HCT116 (cell line): ENCODE results near the gene CLIP4. TPM values are rescaled to one million over a fixed set of nuclear protein-coding genes. Genes with fewer than 3 reads are reported as not detected.

ENCODE experiments used
- ATAC-seq: fragments of 200-7000 bp; cut with Tn5 transposase; 2 replicates; pipeline ENCODE4 v1.9.1; 2020; ENCODE audit warnings: mild to moderate bottlenecking, moderate library complexity
- BruUV-seq: library from RNA; stranded (reverse); fragments of 400-500 nt; replicated peaks from 2 replicates; lab custom pipeline; 2021; lab: Mats Ljungman, UMichigan
- CTCF ChIA-PET: fragments of 300-600 bp; sonication (Branson Sonifier 250); formaldehyde crosslinking; loops from one replicate; lab custom pipeline; 2021; ENCODE audit warnings: antibody characterized with exemption; lab: Charles Lee
- POLR2A ChIA-PET: fragments of 300-600, 350-600 bp; sonication (Branson Sonifier 250); formaldehyde crosslinking; loops from one replicate; lab custom pipeline; 2021; ENCODE audit warnings: antibody characterized with exemption; lab: Charles Lee
- RAD21 ChIA-PET, 2 experiments: fragments of 300-600 bp; sonication (Branson Sonifier 250); formaldehyde crosslinking; loops; one replicate each; lab custom pipeline; 2023; ENCODE audit warnings: low total read pairs in 2 of 2; ENCODE audit not compliant: uncharacterized antibody in 2 of 2, unreplicated experiment in 2 of 2, low non-redundant PET in 1 of 2; lab: Charles Lee
- DNase-seq: peaks from one replicate; pipeline ENCODE4 v3.0.0-alpha.2; 2010; ENCODE audit warnings: low read depth, low spot score
- H2AFZ ChIP-seq: fragments of 200-600 bp; shearing (Covaris generic), sonication (generic); 2 replicates; pipeline ENCODE4 v1.6.1; 2017; ENCODE audit warnings: low read depth, mixed run types, mixed read lengths, antibody characterized with exemption, low read length; ENCODE audit not compliant: poor library complexity, severe bottlenecking
- H3K27ac ChIP-seq: 2 replicates; pipeline ENCODE4 v1.5.1; 2012; ENCODE audit warnings: low read depth, low read length
- H3K27me3 ChIP-seq: fragments of 200-600 bp; sonication (generic); 2 replicates; pipeline ENCODE4 v1.6.1; 2016; ENCODE audit warnings: mixed run types, low read length, mixed read lengths; ENCODE audit not compliant: insufficient read depth
- H3K36me3 ChIP-seq, 2 experiments: fragments of 200-500 bp in 1 of 2; fragments of 200-600 bp in 1 of 2; sonication (Bioruptor generic) in 1 of 2; sonication (generic) in 1 of 2; 2 replicates each; pipeline versions ENCODE4 v1.5.1 to v1.6.1; 2014 to 2016; ENCODE audit warnings: low read length in 2 of 2, inconsistent platforms in 1 of 2, mixed read lengths in 1 of 2, mixed run types in 1 of 2; ENCODE audit not compliant: insufficient read depth in 2 of 2, control insufficient read depth in 1 of 2
- H3K4me1 ChIP-seq, 2 experiments: fragments of 200-600 bp in 1 of 2; sonication (generic) in 1 of 2; 2 replicates each; pipeline versions ENCODE4 v1.5.1 to v1.6.1; 2012 to 2017; ENCODE audit warnings: low read length in 2 of 2, inconsistent platforms in 1 of 2, mild to moderate bottlenecking in 1 of 2, mixed read lengths in 1 of 2, mixed run types in 1 of 2, moderate library complexity in 1 of 2; ENCODE audit not compliant: insufficient read depth in 2 of 2, control insufficient read depth in 1 of 2
- H3K4me2 ChIP-seq: fragments of 200-600 bp; sonication (generic); 2 replicates; pipeline ENCODE4 v1.6.1; 2017; ENCODE audit warnings: mixed run types, low read length, mixed read lengths
- H3K4me3 ChIP-seq, 2 experiments: fragments of 200-600 bp in 1 of 2; sonication (generic) in 1 of 2; replicated peaks in 1 of 2; 2 replicates each; pipeline ENCODE4 v1.5.1; 2011 to 2016; ENCODE audit warnings: low read length in 2 of 2, control low read depth in 1 of 2, low read depth in 1 of 2, mild to moderate bottlenecking in 1 of 2, mixed read lengths in 1 of 2, mixed run types in 1 of 2
- H3K79me2 ChIP-seq: fragments of 200-600 bp; sonication (generic); 2 replicates; pipeline ENCODE4 v1.6.1; 2017; ENCODE audit warnings: mild to moderate bottlenecking, mixed run types, low read length, moderate library complexity, mixed read lengths; ENCODE audit not compliant: insufficient read depth
- H3K9ac ChIP-seq: fragments of 200-600 bp; sonication (generic); 2 replicates; pipeline ENCODE4 v1.6.1; 2016; ENCODE audit warnings: low read length, mixed read lengths
- H3K9me2 ChIP-seq: fragments of 200-600 bp; sonication (generic), shearing (Covaris generic); 2 replicates; pipeline ENCODE4 v1.6.1; 2017; ENCODE audit warnings: mixed run types, mild to moderate bottlenecking, moderate library complexity; ENCODE audit not compliant: insufficient read depth
- H3K9me3 ChIP-seq, 2 experiments: fragments of 200-500 bp in 1 of 2; fragments of 200-600 bp in 1 of 2; sonication (Bioruptor generic) in 1 of 2; sonication (generic) in 1 of 2; 2 replicates each; pipeline ENCODE4 v1.6.1; 2014 to 2017; ENCODE audit warnings: low read length in 2 of 2, mixed read lengths in 2 of 2, inconsistent platforms in 1 of 2, low read depth in 1 of 2, mild to moderate bottlenecking in 1 of 2, mixed run types in 1 of 2, moderate library complexity in 1 of 2; ENCODE audit not compliant: control insufficient read depth in 1 of 2, insufficient read depth in 1 of 2
- H4K20me1 ChIP-seq: fragments of 200-600 bp; sonication (generic), shearing (Covaris generic); 2 replicates; pipeline ENCODE4 v1.6.1; 2017; ENCODE audit warnings: mixed run types, mild to moderate bottlenecking, moderate library complexity; ENCODE audit not compliant: insufficient read depth
- ATF3 ChIP-seq: IDR thresholded peaks from 2 replicates; pipeline ENCODE4 v1.6.1; 2012
- CBX3 ChIP-seq: IDR thresholded peaks from 2 replicates; pipeline ENCODE4 v1.6.1; 2012; ENCODE audit warnings: low read depth
- CTCF ChIP-seq, 3 experiments: fragments of 200-600 bp in 1 of 3; sonication (generic) in 1 of 3; IDR thresholded peaks in 2 of 3; conservative IDR thresholded peaks in 1 of 3; 2 replicates each; pipeline ENCODE4 v1.5.1; 2012 to 2017; ENCODE audit warnings: low read depth in 2 of 3, low read length in 2 of 3, antibody characterized with exemption in 1 of 3, borderline replicate concordance in 1 of 3, control low read depth in 1 of 3, mild to moderate bottlenecking in 1 of 3, mixed read lengths in 1 of 3, mixed run types in 1 of 3, moderate library complexity in 1 of 3; ENCODE audit not compliant: insufficient read depth in 1 of 3
- ELF1 ChIP-seq: IDR thresholded peaks from 2 replicates; pipeline ENCODE4 v1.6.1; 2012; ENCODE audit warnings: low read depth, borderline replicate concordance
- EZH2 ChIP-seq: fragments of 200-600 bp; sonication (generic); IDR thresholded peaks from 2 replicates; pipeline ENCODE4 v1.6.1; 2017; ENCODE audit warnings: antibody characterized with exemption, mixed run types
- EZH2phosphoT487 ChIP-seq: fragments of 200-600 bp; IDR thresholded peaks from 2 replicates; pipeline ENCODE4 v1.6.1; 2018; ENCODE audit warnings: antibody characterized with exemption, borderline replicate concordance
- FOSL1 ChIP-seq: IDR thresholded peaks from 2 replicates; pipeline ENCODE4 v1.6.1; 2012; ENCODE audit warnings: low read depth
- JUND ChIP-seq: IDR thresholded peaks from 2 replicates; pipeline ENCODE4 v1.6.1; 2012
- MAX ChIP-seq: IDR thresholded peaks from 2 replicates; pipeline ENCODE4 v1.6.1; 2012
- RAD21 ChIP-seq: IDR thresholded peaks from 2 replicates; pipeline ENCODE4 v1.6.1; 2012; ENCODE audit warnings: low read depth, mild to moderate bottlenecking
- REST ChIP-seq: IDR thresholded peaks from 2 replicates; pipeline ENCODE4 v1.6.1; 2012; ENCODE audit warnings: low read depth
- SIN3A ChIP-seq: IDR thresholded peaks from 2 replicates; pipeline ENCODE4 v1.6.1; 2012; ENCODE audit warnings: low read depth
- SP1 ChIP-seq: IDR thresholded peaks from 2 replicates; pipeline ENCODE4 v1.6.1; 2012; ENCODE audit warnings: low read depth
- YY1 ChIP-seq: IDR thresholded peaks from 2 replicates; pipeline ENCODE4 v1.6.1; 2011; ENCODE audit warnings: low read length, low read depth, moderate library complexity, mild to moderate bottlenecking; ENCODE audit not compliant: insufficient replicate concordance; ENCODE audit errors: extremely low read depth
- ZFX ChIP-seq: fragments of 450-650 bp; IDR thresholded peaks from 2 replicates; pipeline ENCODE4 v1.6.1; 2017
- ZNF274 ChIP-seq: fragments of 200-500 bp; sonication (Bioruptor generic); IDR thresholded peaks from 2 replicates; pipeline ENCODE4 v1.6.1; 2014; ENCODE audit warnings: mild to moderate bottlenecking, low read depth, low read length, inconsistent platforms
- intact Hi-C: fragments of 100-400 bp; cut with micrococcal nuclease; formaldehyde crosslinking; loops from 2 replicates; pipeline ENCODE4 v1.10.0; 2022
- total RNA-seq: library from RNA; stranded (reverse); gene quantifications from one replicate; pipeline ENCODE4 v1.2.1, GENCODE V29; 2021; ENCODE audit not compliant: unreplicated experiment

The CLIP4 gene
- total RNA-seq, 1 experiment from 2014 or later: 27.8 TPM

GRCh38 chr2:29202819-29203495, 87.7 kb downstream of the CLIP4 start:
- intact Hi-C loops: no loop called here
- TF ChIP-seq JUND: no peak
- no peak for TF ChIP-seq REST
- TF ChIP-seq SIN3A: no peak
- TF ChIP-seq ELF1: no peak
- TF ChIP-seq CTCF (IDR thresholded peaks at IDR 0.05 in 2 of 3, conservative IDR thresholded peaks at IDR 0.05 in 1 of 3; ENCODE audit: borderline replicate concordance in 1 of 3, insufficient read depth in 1 of 3, low read depth in 2 of 3, low read length in 2 of 3): no peak
- no peak for TF ChIP-seq FOSL1
- no peak for TF ChIP-seq ZNF274
- no peak for TF ChIP-seq ATF3
- no peak for TF ChIP-seq ZFX
- no peak for TF ChIP-seq MAX
- no peak for TF ChIP-seq EZH2
- no peak for TF ChIP-seq RAD21
- TF ChIP-seq YY1: no peak
- no peak for TF ChIP-seq EZH2phosphoT487
- TF ChIP-seq SP1: no peak
- no peak for TF ChIP-seq CBX3
- no peaks in the 10 kb centered on the region for H3K36me3 ChIP-seq
- no peak overlapping the region for H3K4me2 ChIP-seq
- no peak overlapping the region for H3K9ac ChIP-seq
- no peaks in the 10 kb centered on the region for H4K20me1 ChIP-seq
- no peaks in the 10 kb centered on the region for H3K9me2 ChIP-seq
- H2AFZ ChIP-seq: no peak overlapping the region
- ChIA-PET CTCF (no interaction called here), POLR2A (no interaction called here), RAD21 (no interaction called here)
- H3K4me1 ChIP-seq: no peaks in the 10 kb centered on the region
- H3K79me2 ChIP-seq: no peaks in the 10 kb centered on the region
- no peak for DNase-seq
- no peak overlapping the region for H3K27ac ChIP-seq
- H3K4me3 ChIP-seq: no peak overlapping the region
- ATAC-seq: no peak
- H3K27me3 ChIP-seq: no peaks in the 10 kb centered on the region
- no TSS peak for BruUV-seq
- no peaks in the 10 kb centered on the region for H3K9me3 ChIP-seq
